WTC11 (cell line): Measurements from ENCODE around the gene GLRA3.

Experiments used
- KAT7 ChIP-seq: sonication (generic); formaldehyde crosslinking; IDR thresholded peaks from 2 replicates; pipeline ENCODE4 v1.8.1; 2023; ENCODE audit warnings: missing genetic modification reagents, mild to moderate bottlenecking, borderline replicate concordance
- NR1H2 ChIP-seq: sonication (generic); formaldehyde crosslinking; IDR thresholded peaks from 2 replicates; pipeline ENCODE4 v1.9.0; 2021; ENCODE audit warnings: mild to moderate bottlenecking, moderate library complexity, missing genetic modification reagents
- NR2C2 ChIP-seq: sonication (generic); formaldehyde crosslinking; IDR thresholded peaks from 2 replicates; pipeline ENCODE4 v1.8.0; 2022; ENCODE audit warnings: mild to moderate bottlenecking, missing genetic modification reagents
- NR3C1 ChIP-seq: sonication (generic); formaldehyde crosslinking; conservative IDR thresholded peaks from 2 replicates; pipeline ENCODE4 v1.8.1; 2023; ENCODE audit warnings: low read depth, mild to moderate bottlenecking, missing genetic modification reagents
- TEAD4 ChIP-seq: sonication (generic); formaldehyde crosslinking; IDR thresholded peaks from 2 replicates; pipeline ENCODE4 v1.8.0; 2022; ENCODE audit warnings: mild to moderate bottlenecking, missing genetic modification reagents
- ZNF121 ChIP-seq: sonication (generic); formaldehyde crosslinking; IDR thresholded peaks from 2 replicates; pipeline ENCODE4 v1.8.0; 2023; ENCODE audit warnings: missing genetic modification reagents
- ZNF671 ChIP-seq: fragments of 250-450 bp; sonication (Bioruptor Pico); IDR thresholded peaks from 2 replicates; pipeline ENCODE4 v1.8.0; 2021; ENCODE audit warnings: mild to moderate bottlenecking
- TF ChIP-seq, protein P1 (sequence below): sonication (generic); formaldehyde crosslinking; IDR thresholded peaks from 2 replicates; pipeline ENCODE4 v1.8.1; 2023; ENCODE audit warnings: mild to moderate bottlenecking, missing genetic modification reagents, moderate library complexity
- TF ChIP-seq, protein P2 (sequence below): fragments of 200-600 bp; IDR thresholded peaks from 2 replicates; pipeline ENCODE4 v1.8.0; 2022; ENCODE audit warnings: antibody characterized with exemption

DNA sequence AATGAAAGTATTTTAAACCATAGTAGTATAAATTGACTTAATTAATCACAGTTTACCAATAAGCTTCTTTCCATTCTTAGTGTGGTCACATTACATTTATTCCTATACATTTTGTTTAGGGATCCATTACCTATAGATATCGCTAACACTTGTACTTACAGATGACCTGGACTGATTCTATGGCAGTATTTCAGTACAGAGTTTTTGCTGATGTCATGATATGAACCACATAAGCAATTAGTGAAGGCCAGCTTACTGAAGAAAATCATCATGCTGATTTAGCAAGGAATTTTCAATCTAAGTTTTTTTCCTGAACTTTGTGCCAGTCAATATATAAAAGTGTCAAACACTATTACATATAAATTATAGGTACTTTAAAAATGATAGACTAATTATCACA lies 193.3 kb downstream of the GLRA3 start:
- TF ChIP-seq KAT7 (CRISPR knock-in tag), result no peak
- TF ChIP-seq, protein P1, sequence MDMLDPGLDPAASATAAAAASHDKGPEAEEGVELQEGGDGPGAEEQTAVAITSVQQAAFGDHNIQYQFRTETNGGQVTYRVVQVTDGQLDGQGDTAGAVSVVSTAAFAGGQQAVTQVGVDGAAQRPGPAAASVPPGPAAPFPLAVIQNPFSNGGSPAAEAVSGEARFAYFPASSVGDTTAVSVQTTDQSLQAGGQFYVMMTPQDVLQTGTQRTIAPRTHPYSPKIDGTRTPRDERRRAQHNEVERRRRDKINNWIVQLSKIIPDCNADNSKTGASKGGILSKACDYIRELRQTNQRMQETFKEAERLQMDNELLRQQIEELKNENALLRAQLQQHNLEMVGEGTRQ (CRISPR knock-in tag), result no peak
- TF ChIP-seq ZNF121 (CRISPR knock-in tag), result no peak
- TF ChIP-seq NR1H2, result no peak
- no peak for TF ChIP-seq NR2C2 (CRISPR knock-in tag)
- TF ChIP-seq NR3C1 (CRISPR knock-in tag), result no peak
- TF ChIP-seq TEAD4, result no peak
- no peak for TF ChIP-seq ZNF671
- TF ChIP-seq, protein P2, sequence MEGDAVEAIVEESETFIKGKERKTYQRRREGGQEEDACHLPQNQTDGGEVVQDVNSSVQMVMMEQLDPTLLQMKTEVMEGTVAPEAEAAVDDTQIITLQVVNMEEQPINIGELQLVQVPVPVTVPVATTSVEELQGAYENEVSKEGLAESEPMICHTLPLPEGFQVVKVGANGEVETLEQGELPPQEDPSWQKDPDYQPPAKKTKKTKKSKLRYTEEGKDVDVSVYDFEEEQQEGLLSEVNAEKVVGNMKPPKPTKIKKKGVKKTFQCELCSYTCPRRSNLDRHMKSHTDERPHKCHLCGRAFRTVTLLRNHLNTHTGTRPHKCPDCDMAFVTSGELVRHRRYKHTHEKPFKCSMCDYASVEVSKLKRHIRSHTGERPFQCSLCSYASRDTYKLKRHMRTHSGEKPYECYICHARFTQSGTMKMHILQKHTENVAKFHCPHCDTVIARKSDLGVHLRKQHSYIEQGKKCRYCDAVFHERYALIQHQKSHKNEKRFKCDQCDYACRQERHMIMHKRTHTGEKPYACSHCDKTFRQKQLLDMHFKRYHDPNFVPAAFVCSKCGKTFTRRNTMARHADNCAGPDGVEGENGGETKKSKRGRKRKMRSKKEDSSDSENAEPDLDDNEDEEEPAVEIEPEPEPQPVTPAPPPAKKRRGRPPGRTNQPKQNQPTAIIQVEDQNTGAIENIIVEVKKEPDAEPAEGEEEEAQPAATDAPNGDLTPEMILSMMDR, result no peak
